Measurements from ENCODE around the gene QKI.

QKI gene

DNA sequence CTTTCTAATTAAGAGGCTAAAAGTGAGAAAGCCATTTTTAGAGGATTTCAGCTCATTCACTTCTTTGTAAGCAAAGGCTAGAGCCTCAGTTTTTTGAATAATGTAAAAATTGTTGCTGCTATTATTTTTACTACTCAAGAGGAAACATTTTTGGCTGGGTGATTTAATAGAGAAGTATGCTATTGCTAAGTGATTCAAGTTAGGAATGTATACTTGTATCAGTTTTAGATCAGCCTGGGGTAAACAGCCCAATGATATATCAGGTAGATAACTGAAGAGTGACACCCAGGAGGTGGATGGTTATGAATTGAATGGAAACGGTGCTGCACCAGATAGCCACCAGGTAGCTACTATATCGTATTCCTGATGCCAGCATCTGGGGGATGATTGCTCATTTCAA, 9.2 kb downstream of the QKI start:
- Histone ChIP-seq H3K79me2 (ENCODE audit: insufficient read depth, low read length) (no peaks in the 10 kb centered on the region), H3K4me3 (ENCODE audit: low read length, poor library complexity, severe bottlenecking) (no peak overlapping the region), H2AFZ (ENCODE audit: low read length) (no peak overlapping the region), H3K4me2 (ENCODE audit: low read depth, low read length, poor library complexity, severe bottlenecking) (no peak overlapping the region), H4K20me1 (ENCODE audit: insufficient read depth, low read length, poor library complexity, severe bottlenecking) (no peaks in the 10 kb centered on the region), H3K27me3 (ENCODE audit: insufficient read depth, low read length, poor library complexity, severe bottlenecking) (no peaks in the 10 kb centered on the region), H3K9ac (ENCODE audit: low read depth, low read length, poor library complexity, severe bottlenecking) (no peak overlapping the region), H3K4me1 (ENCODE audit: insufficient read depth, low read length, poor library complexity, severe bottlenecking) (no peaks in the 10 kb centered on the region), H3K9me2 (replicated peaks; ENCODE audit: low read depth, low read length) (no peaks in the 10 kb centered on the region), H3F3A (ENCODE audit: low read depth) (no peaks in the 10 kb centered on the region), H3K9me3 (ENCODE audit: insufficient read depth, low read depth, low read length) (no peaks in the 10 kb centered on the region), H3K36me3 (ENCODE audit: insufficient read depth, low read length) (no peaks in the 10 kb centered on the region)
- no peak for TF ChIP-seq EZH2phosphoT487 (IDR thresholded peaks at IDR 0.05; ENCODE audit: borderline replicate concordance)
- TF ChIP-seq, protein P1, sequence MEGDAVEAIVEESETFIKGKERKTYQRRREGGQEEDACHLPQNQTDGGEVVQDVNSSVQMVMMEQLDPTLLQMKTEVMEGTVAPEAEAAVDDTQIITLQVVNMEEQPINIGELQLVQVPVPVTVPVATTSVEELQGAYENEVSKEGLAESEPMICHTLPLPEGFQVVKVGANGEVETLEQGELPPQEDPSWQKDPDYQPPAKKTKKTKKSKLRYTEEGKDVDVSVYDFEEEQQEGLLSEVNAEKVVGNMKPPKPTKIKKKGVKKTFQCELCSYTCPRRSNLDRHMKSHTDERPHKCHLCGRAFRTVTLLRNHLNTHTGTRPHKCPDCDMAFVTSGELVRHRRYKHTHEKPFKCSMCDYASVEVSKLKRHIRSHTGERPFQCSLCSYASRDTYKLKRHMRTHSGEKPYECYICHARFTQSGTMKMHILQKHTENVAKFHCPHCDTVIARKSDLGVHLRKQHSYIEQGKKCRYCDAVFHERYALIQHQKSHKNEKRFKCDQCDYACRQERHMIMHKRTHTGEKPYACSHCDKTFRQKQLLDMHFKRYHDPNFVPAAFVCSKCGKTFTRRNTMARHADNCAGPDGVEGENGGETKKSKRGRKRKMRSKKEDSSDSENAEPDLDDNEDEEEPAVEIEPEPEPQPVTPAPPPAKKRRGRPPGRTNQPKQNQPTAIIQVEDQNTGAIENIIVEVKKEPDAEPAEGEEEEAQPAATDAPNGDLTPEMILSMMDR (conservative IDR thresholded peaks at IDR 0.05; ENCODE audit: low read length): no peak

DNA sequence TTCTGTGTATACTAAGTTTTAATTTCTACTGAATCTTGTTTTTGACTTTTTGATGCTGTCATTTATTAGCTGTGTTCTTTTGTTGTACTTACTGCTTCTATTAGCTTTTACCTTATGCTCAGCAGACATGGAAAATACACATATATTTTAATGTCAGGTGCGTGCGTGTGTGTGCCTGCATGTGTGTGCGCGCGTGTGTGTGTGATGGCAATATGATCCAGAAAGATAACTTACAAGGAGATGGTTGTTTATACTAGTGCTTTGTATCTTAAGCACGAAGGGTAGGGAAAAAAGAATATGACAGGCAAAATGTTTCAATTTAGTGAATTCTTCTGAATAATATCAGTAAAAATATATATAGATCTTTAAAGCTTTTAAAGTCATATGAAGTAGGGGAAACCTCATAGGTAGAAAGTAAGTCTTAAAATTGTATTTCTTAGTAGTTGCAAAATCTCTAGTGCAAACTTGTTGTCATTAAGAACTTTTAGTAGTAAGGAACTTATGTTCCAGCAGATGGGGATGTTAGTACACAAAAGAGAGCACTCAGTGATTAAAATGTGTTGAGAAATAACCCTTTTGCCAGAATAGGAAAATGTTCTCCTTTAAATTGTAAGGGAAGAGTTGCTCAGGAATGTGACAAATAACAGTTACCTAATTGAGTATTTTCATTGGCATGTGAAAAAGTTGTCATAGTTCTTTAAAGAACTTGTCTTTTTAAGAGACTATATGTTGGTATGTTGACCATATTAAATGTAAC, 13.2 kb downstream of the QKI start:
- Histone ChIP-seq H3K27me3 (ENCODE audit: insufficient read depth, low read length, poor library complexity, severe bottlenecking) (no peaks in the 10 kb centered on the region), H3K4me3 (ENCODE audit: low read length, poor library complexity, severe bottlenecking) (no peak overlapping the region), H3K4me2 (ENCODE audit: low read depth, low read length, poor library complexity, severe bottlenecking) (no peak overlapping the region), H2AFZ (ENCODE audit: low read length) (no peak overlapping the region), H3K36me3 (ENCODE audit: insufficient read depth, low read length) (no peaks in the 10 kb centered on the region), H3K79me2 (ENCODE audit: insufficient read depth, low read length) (no peaks in the 10 kb centered on the region), H3F3A (ENCODE audit: low read depth) (no peaks in the 10 kb centered on the region), H4K20me1 (ENCODE audit: insufficient read depth, low read length, poor library complexity, severe bottlenecking) (no peaks in the 10 kb centered on the region), H3K4me1 (ENCODE audit: insufficient read depth, low read length, poor library complexity, severe bottlenecking) (no peaks in the 10 kb centered on the region), H3K9me2 (replicated peaks; ENCODE audit: low read depth, low read length) (no peaks in the 10 kb centered on the region), H3K9me3 (ENCODE audit: insufficient read depth, low read depth, low read length) (no peaks in the 10 kb centered on the region), H3K9ac (ENCODE audit: low read depth, low read length, poor library complexity, severe bottlenecking) (no peak overlapping the region)
- TF ChIP-seq, protein P1 (conservative IDR thresholded peaks at IDR 0.05; ENCODE audit: low read length): 0 out of 2 replicates have a peak, but pooled peaks have one; percentile 19
- no peak for TF ChIP-seq EZH2phosphoT487 (IDR thresholded peaks at IDR 0.05; ENCODE audit: borderline replicate concordance)

DNA sequence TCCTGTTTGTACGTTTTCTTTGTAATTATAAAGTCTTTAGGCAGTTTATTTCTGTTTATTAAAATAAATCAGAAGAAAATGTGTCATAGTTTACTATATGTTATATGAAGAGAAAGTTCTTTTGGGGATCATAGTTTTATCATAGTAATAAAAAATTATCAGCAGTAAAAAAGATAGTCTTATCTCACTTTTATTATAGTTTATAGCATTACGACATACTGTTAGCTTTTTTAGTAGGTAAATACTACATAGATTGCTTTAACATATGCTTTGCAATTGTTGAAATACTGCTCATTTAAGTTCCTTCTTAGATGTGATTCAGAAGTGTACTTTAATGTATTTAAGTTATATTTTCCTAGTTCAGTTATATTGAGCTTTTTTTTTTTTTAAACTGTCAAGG, 13.9 kb downstream of the QKI start:
- H3K4me3 ChIP-seq (ENCODE audit: low read length, poor library complexity, severe bottlenecking): no peak overlapping the region
- H3K4me2 ChIP-seq (ENCODE audit: low read depth, low read length, poor library complexity, severe bottlenecking): no peak overlapping the region
- no peaks in the 10 kb centered on the region for H3K9me3 ChIP-seq (ENCODE audit: insufficient read depth, low read depth, low read length)
- H3K4me1 ChIP-seq (ENCODE audit: insufficient read depth, low read length, poor library complexity, severe bottlenecking): no peaks in the 10 kb centered on the region
- no peaks in the 10 kb centered on the region for H3K27me3 ChIP-seq (ENCODE audit: insufficient read depth, low read length, poor library complexity, severe bottlenecking)
- no peaks in the 10 kb centered on the region for H3K36me3 ChIP-seq (ENCODE audit: insufficient read depth, low read length)
- H2AFZ ChIP-seq (ENCODE audit: low read length): no peak overlapping the region
- no peaks in the 10 kb centered on the region for H3K9me2 ChIP-seq (replicated peaks; ENCODE audit: low read depth, low read length)
- H4K20me1 ChIP-seq (ENCODE audit: insufficient read depth, low read length, poor library complexity, severe bottlenecking): no peaks in the 10 kb centered on the region
- H3K9ac ChIP-seq (ENCODE audit: low read depth, low read length, poor library complexity, severe bottlenecking): no peak overlapping the region
- H3F3A ChIP-seq (ENCODE audit: low read depth): no peaks in the 10 kb centered on the region
- H3K79me2 ChIP-seq (ENCODE audit: insufficient read depth, low read length): no peaks in the 10 kb centered on the region
- no peak for TF ChIP-seq EZH2phosphoT487 (IDR thresholded peaks at IDR 0.05; ENCODE audit: borderline replicate concordance)
- TF ChIP-seq, protein P1 (conservative IDR thresholded peaks at IDR 0.05; ENCODE audit: low read length): no peak
